ENCODE measurements around the gene MACROD1. TPM values are rescaled to one million over a fixed set of nuclear protein-coding genes. Genes with fewer than 3 reads are reported as not detected.
"Not testable (repeated sequence)": the region's sequence is repeated elsewhere in the genome, so short reads cannot be mapped to it uniquely, and the experiment has no call there.

Gene MACROD1
- total and polyA plus RNA-seq, 7 experiments from 2014 or later = 5.4 to 16.2 (median 9.7) TPM

- intact Hi-C loops (cut with micrococcal nuclease) = loop anchor here in 1 of 2 donors (5.0 kb wide), 2 partner anchors 178 to 328 kb away; partner anchors contain the start of genes MARK2 and OTUB1
Observed at GRCh38 chr11:64165481-64165841, 452 bp downstream of the MACROD1 start.

GRCh38 chr11:64164392-64165312 is 1.3 kb downstream of the MACROD1 start:
- Histone ChIP-seq H3K4me3 (ENCODE audit: low read length) (peak overlapping the region; percentile 74), H3K9me3 (ENCODE audit: control insufficient read depth in 2 of 3, low read length in 3 of 3) (no peaks in the 10 kb centered on the region), H3K27ac (ENCODE audit: low read depth, low read length) (no peak overlapping the region), H3K27me3 (ENCODE audit: control insufficient read depth in 2 of 2, insufficient read depth in 2 of 2, low read length in 2 of 2) (no peaks in the 10 kb centered on the region), H3K36me3 (ENCODE audit: control insufficient read depth in 2 of 3, insufficient read depth in 3 of 3, low read length in 3 of 3) (no peaks in the 10 kb centered on the region), H3K4me1 (ENCODE audit: control insufficient read depth in 2 of 2, insufficient read depth in 2 of 2, low read length in 2 of 2) (peaks cover 0 to 5% of the 10 kb centered on the region in 2 donors)
- peaks cover 7 to 22% (median 16%) of the 10 kb centered on the region in 7 donors for H3K4me1 Mint-ChIP-seq
- DNase-seq (no peak), ATAC-seq (no peak)
- ChIA-PET CTCF (interaction anchor here (0.6 kb wide), 2 partner anchors 228 to 252 kb away, joined by 3 to 4 read pairs; no protein-coding TSS in a partner anchor), POLR2A (interaction anchor here (1.2 to 2.6 kb wide), 2 partner anchors 20 kb away, joined by 4 to 18 read pairs; partner anchors contain the start of gene STIP1)
- peak overlapping the region in 6 of 9 donors; percentile 21 to 72 (median 40) for H3K27ac Mint-ChIP-seq
- peak overlapping the region; percentile 62 to 91 (median 82) for H3K4me3 Mint-ChIP-seq
- H3K9me3 Mint-ChIP-seq = no peaks in the 10 kb centered on the region
- no peaks in the 10 kb centered on the region for H3K36me3 Mint-ChIP-seq
- H3K27me3 Mint-ChIP-seq = no peaks in the 10 kb centered on the region
- intact Hi-C loops (cut with micrococcal nuclease) = loop anchor here in 1 of 2 donors (5.0 kb wide), 2 partner anchors 177 to 327 kb away; partner anchors contain the start of genes MARK2 and OTUB1

More at GRCh38 chr11:64165481-64165841, 452 bp downstream of the MACROD1 start:
- POLR2A ChIA-PET = interaction anchor here (1.1 to 2.6 kb wide), 2 partner anchors 19 to 135 kb away, joined by 3 to 18 read pairs; partner anchors contain the start of genes CATSPERZ and STIP1
- no peak for DNase-seq
- H3K27ac ChIP-seq (ENCODE audit: low read depth, low read length) = peak overlapping the region; percentile 66
- Mint-ChIP-seq H3K4me3 (peak overlapping the region in 9 of 10 donors; percentile 36 to 91 (median 85)), H3K27me3 (no peaks in the 10 kb centered on the region), H3K9me3 (no peaks in the 10 kb centered on the region), H3K27ac (peak overlapping the region in 1 of 9 donors; percentile 61), H3K36me3 (no peaks in the 10 kb centered on the region), H3K4me1 (peaks cover 7 to 22% (median 16%) of the 10 kb centered on the region in 7 donors)
- no peaks in the 10 kb centered on the region for H3K9me3 ChIP-seq (ENCODE audit: control insufficient read depth in 2 of 3, low read length in 3 of 3)
- peaks cover 0 to 5% of the 10 kb centered on the region in 2 donors for H3K4me1 ChIP-seq (ENCODE audit: control insufficient read depth in 2 of 2, insufficient read depth in 2 of 2, low read length in 2 of 2)
- CTCF ChIA-PET = interaction anchor here (0.6 kb wide), 1 partner anchor 229 kb away, joined by 4 read pairs; no protein-coding TSS in a partner anchor
- no peaks in the 10 kb centered on the region for H3K27me3 ChIP-seq (ENCODE audit: control insufficient read depth in 2 of 2, insufficient read depth in 2 of 2, low read length in 2 of 2)
- H3K36me3 ChIP-seq (ENCODE audit: control insufficient read depth in 2 of 3, insufficient read depth in 3 of 3, low read length in 3 of 3) = no peaks in the 10 kb centered on the region
- peak overlapping the region; percentile 74 for H3K4me3 ChIP-seq (ENCODE audit: low read length)
- ATAC-seq = peak; percentile 18

- Mint-ChIP-seq H3K36me3 (no peaks in the 10 kb centered on the region), H3K27me3 (no peaks in the 10 kb centered on the region), H3K4me3 (peak overlapping the region in 7 of 10 donors; percentile 12 to 91 (median 42)), H3K9me3 (no peaks in the 10 kb centered on the region), H3K4me1 (peaks cover 7 to 22% (median 16%) of the 10 kb centered on the region in 7 donors), H3K27ac (peak overlapping the region in 2 of 9 donors; percentile 3 to 20)
- Histone ChIP-seq H3K4me1 (ENCODE audit: control insufficient read depth in 2 of 2, insufficient read depth in 2 of 2, low read length in 2 of 2) (peaks cover 0 to 5% of the 10 kb centered on the region in 2 donors), H3K36me3 (ENCODE audit: control insufficient read depth in 2 of 3, insufficient read depth in 3 of 3, low read length in 3 of 3) (no peaks in the 10 kb centered on the region), H3K27me3 (ENCODE audit: control insufficient read depth in 2 of 2, insufficient read depth in 2 of 2, low read length in 2 of 2) (no peaks in the 10 kb centered on the region), H3K9me3 (ENCODE audit: control insufficient read depth in 2 of 3, low read length in 3 of 3) (no peaks in the 10 kb centered on the region), H3K27ac (ENCODE audit: low read depth, low read length) (no peak overlapping the region), H3K4me3 (ENCODE audit: low read length) (no peak overlapping the region)
- ChIA-PET POLR2A (interaction anchor here (1.2 kb wide), 1 partner anchor 21 kb away, joined by 4 read pairs; no protein-coding TSS in a partner anchor), CTCF (interaction anchor here (0.6 kb wide), 1 partner anchor 253 kb away, joined by 3 read pairs; no protein-coding TSS in a partner anchor)
- DNase-seq = no peak
- no peak for ATAC-seq
- intact Hi-C loops (cut with micrococcal nuclease) = no loop called here
Observed at GRCh38 chr11:64163951-64164350, 2.0 kb downstream of the MACROD1 start.

GRCh38 chr11:64162769-64163168 is 3.1 kb downstream of the MACROD1 start:
- H3K27me3 ChIP-seq (ENCODE audit: control insufficient read depth in 2 of 2, insufficient read depth in 2 of 2, low read length in 2 of 2); H3K36me3 ChIP-seq (ENCODE audit: control insufficient read depth in 2 of 3, insufficient read depth in 3 of 3, low read length in 3 of 3); H3K4me3 Mint-ChIP-seq; H3K27me3 Mint-ChIP-seq; H3K27ac Mint-ChIP-seq; ATAC-seq; intact Hi-C loops (cut with micrococcal nuclease); H3K36me3 Mint-ChIP-seq; DNase-seq; H3K9me3 Mint-ChIP-seq; H3K4me3 ChIP-seq (ENCODE audit: low read length); H3K4me1 ChIP-seq (ENCODE audit: control insufficient read depth in 2 of 2, insufficient read depth in 2 of 2, low read length in 2 of 2); H3K9me3 ChIP-seq (ENCODE audit: control insufficient read depth in 2 of 3, low read length in 3 of 3); H3K27ac ChIP-seq (ENCODE audit: low read depth, low read length): not testable (repeated sequence)
- CTCF ChIA-PET = interaction anchor here (0.7 to 1.1 kb wide), 2 partner anchors 10 to 130 kb away, joined by 3 to 4 read pairs; no protein-coding TSS in a partner anchor
- peaks cover 7 to 16% (median 13%) of the 10 kb centered on the region in 7 donors for H3K4me1 Mint-ChIP-seq
- POLR2A ChIA-PET = interaction anchor here (0.5 kb wide), 1 partner anchor 14 kb away, joined by 3 read pairs; no protein-coding TSS in a partner anchor

GRCh38 chr11:64161037-64161436 is 4.9 kb downstream of the MACROD1 start:
- Histone ChIP-seq H3K4me1 (ENCODE audit: control insufficient read depth in 2 of 2, insufficient read depth in 2 of 2, low read length in 2 of 2) (peaks cover 0 to 5% of the 10 kb centered on the region in 2 donors), H3K9me3 (ENCODE audit: control insufficient read depth in 2 of 3, low read length in 3 of 3) (no peaks in the 10 kb centered on the region), H3K4me3 (ENCODE audit: low read length) (no peak overlapping the region), H3K36me3 (ENCODE audit: control insufficient read depth in 2 of 3, insufficient read depth in 3 of 3, low read length in 3 of 3) (no peaks in the 10 kb centered on the region), H3K27me3 (ENCODE audit: control insufficient read depth in 2 of 2, insufficient read depth in 2 of 2, low read length in 2 of 2) (no peaks in the 10 kb centered on the region), H3K27ac (ENCODE audit: low read depth, low read length) (no peak overlapping the region)
- ATAC-seq (no peak), DNase-seq (no peak)
- Mint-ChIP-seq H3K27me3 (no peaks in the 10 kb centered on the region), H3K4me1 (peaks cover 0 to 10% (median 7%) of the 10 kb centered on the region in 7 donors), H3K4me3 (no peak overlapping the region), H3K36me3 (no peaks in the 10 kb centered on the region), H3K9me3 (no peaks in the 10 kb centered on the region), H3K27ac (no peak overlapping the region)
- ChIA-PET POLR2A (interaction anchor here (0.6 kb wide), 1 partner anchor 42 kb away, joined by 4 read pairs; no protein-coding TSS in a partner anchor), CTCF (interaction anchor here (1.6 kb wide), 1 partner anchor 26 kb away, joined by 3 read pairs; no protein-coding TSS in a partner anchor)
- intact Hi-C loops (cut with micrococcal nuclease) = no loop called here

- H3K27me3 Mint-ChIP-seq = peaks cover 0 to 5% (median 0%) of the 10 kb centered on the region in 5 donors
- ChIA-PET POLR2A (no interaction called here), CTCF (no interaction called here)
Observed at GRCh38 chr11:64157631-64158394, 8.1 kb downstream of the MACROD1 start.

More at GRCh38 chr11:64157631-64158394, 8.1 kb downstream of the MACROD1 start:
- H3K4me3 ChIP-seq (ENCODE audit: low read length) = no peak overlapping the region
- Mint-ChIP-seq H3K4me1 (peaks cover 0 to 9% (median 0%) of the 10 kb centered on the region in 7 donors), H3K36me3 (no peaks in the 10 kb centered on the region), H3K9me3 (no peaks in the 10 kb centered on the region), H3K4me3 (no peak overlapping the region), H3K27ac (peak overlapping the region in 1 of 9 donors; percentile 3)
- H3K36me3 ChIP-seq (ENCODE audit: control insufficient read depth in 2 of 3, insufficient read depth in 3 of 3, low read length in 3 of 3) = no peaks in the 10 kb centered on the region
- no peak overlapping the region for H3K27ac ChIP-seq (ENCODE audit: low read depth, low read length)
- H3K4me1 ChIP-seq (ENCODE audit: control insufficient read depth in 2 of 2, insufficient read depth in 2 of 2, low read length in 2 of 2) = no peaks in the 10 kb centered on the region
- no peaks in the 10 kb centered on the region for H3K27me3 ChIP-seq (ENCODE audit: control insufficient read depth in 2 of 2, insufficient read depth in 2 of 2, low read length in 2 of 2)
- no peak for DNase-seq
- H3K9me3 ChIP-seq (ENCODE audit: control insufficient read depth in 2 of 3, low read length in 3 of 3) = no peaks in the 10 kb centered on the region
- no peak for ATAC-seq
- intact Hi-C loops (cut with micrococcal nuclease) = loop anchor here in 1 of 2 donors (10.0 kb wide), 1 partner anchor 1123 kb away; no protein-coding TSS in a partner anchor
